Activated T-cell treated with anti-CD3 and anti-CD28 coated beads for 48 hours (primary cell): ENCODE results near the gene RASA3.
"Not testable (repeated sequence)": the region's sequence is repeated elsewhere in the genome, so short reads cannot be mapped to it uniquely, and the experiment has no call there.

Experiments
- DNase-seq: peaks from one replicate; pipeline ENCODE4 v3.0.0-alpha.2; 2020; ENCODE audit warnings: low read depth

The RASA3 gene, protein sequence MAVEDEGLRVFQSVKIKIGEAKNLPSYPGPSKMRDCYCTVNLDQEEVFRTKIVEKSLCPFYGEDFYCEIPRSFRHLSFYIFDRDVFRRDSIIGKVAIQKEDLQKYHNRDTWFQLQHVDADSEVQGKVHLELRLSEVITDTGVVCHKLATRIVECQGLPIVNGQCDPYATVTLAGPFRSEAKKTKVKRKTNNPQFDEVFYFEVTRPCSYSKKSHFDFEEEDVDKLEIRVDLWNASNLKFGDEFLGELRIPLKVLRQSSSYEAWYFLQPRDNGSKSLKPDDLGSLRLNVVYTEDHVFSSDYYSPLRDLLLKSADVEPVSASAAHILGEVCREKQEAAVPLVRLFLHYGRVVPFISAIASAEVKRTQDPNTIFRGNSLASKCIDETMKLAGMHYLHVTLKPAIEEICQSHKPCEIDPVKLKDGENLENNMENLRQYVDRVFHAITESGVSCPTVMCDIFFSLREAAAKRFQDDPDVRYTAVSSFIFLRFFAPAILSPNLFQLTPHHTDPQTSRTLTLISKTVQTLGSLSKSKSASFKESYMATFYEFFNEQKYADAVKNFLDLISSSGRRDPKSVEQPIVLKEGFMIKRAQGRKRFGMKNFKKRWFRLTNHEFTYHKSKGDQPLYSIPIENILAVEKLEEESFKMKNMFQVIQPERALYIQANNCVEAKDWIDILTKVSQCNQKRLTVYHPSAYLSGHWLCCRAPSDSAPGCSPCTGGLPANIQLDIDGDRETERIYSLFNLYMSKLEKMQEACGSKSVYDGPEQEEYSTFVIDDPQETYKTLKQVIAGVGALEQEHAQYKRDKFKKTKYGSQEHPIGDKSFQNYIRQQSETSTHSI

GRCh38 chr13:114132419-114133121 lies at the start of gene RASA3:
RASA3 (minus strand) TSS chr13:114132623; CDS start chr13:114132489, 134 bp downstream.
- peak; percentile 75 for DNase-seq

DNA sequence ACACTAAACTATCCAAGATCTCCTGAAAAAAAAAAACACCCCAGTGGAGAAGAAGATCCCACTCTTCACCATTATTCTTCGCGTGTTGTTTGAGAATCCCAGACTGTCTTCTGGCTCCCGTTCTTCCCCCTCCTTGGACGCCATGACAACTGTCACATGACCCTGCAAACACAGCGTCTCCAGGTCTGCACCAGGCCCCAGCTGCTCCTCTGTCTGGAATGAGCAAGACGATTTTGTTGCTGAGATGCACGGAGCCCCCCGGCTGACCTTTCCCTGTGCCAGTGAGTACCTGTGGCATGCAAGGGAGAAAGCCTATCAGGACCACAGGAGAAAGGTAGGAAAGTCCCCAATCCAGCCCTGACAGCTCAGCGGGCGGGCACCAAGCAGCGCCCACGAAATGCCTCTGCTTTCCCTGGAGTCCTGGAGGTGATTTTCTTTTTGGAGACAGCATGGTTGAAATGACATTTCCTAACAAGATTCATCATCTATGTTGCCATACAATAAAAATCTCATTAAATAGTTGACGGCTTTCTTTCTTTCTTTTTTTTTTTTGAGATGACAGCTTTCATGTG lies 46.8 kb upstream of the RASA3 start, which contains the start of gene CFAP97D2:
CFAP97D2 (plus strand) TSS at position 171 of the 572 bp plus-strand sequence; CDS start at position 245, 74 bp downstream.
- DNase-seq: no peak

DNA sequence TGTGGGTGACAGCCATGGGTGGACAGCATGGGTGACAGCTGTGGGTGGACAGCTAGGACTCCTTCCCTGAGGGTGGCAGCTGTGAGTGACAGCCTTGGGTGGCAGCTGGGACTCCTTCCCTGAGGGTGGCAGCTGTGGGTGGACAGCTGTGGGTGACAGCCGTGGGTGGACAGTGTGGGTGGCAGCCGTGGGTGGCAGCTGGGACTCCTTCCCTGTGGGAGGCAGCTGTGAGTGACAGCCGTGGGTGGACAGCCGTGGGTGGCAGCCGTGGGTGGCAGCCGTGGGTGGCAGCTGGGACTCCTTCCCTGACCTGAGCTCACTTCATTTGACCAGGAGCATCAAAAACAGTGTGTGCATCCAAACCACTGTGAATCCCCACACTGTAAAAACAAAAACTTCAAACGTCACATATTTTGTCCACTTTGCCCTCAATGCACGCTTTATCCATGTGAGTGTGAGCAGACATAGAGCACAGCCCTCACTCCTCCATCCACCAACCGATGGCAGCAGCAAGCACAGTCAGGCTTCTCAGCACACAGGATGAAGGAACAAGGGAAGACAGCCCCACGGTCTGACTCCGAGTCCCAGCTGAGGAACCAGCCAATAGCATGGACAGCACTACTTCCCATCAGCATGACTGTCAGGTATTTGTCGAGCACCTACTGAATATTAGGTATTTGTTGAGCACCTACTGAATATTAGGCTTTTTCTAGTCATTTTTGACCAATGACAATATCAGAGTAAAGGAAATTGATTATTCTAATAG lies 45.0 kb upstream of the RASA3 start:
- DNase-seq: no peak

DNA sequence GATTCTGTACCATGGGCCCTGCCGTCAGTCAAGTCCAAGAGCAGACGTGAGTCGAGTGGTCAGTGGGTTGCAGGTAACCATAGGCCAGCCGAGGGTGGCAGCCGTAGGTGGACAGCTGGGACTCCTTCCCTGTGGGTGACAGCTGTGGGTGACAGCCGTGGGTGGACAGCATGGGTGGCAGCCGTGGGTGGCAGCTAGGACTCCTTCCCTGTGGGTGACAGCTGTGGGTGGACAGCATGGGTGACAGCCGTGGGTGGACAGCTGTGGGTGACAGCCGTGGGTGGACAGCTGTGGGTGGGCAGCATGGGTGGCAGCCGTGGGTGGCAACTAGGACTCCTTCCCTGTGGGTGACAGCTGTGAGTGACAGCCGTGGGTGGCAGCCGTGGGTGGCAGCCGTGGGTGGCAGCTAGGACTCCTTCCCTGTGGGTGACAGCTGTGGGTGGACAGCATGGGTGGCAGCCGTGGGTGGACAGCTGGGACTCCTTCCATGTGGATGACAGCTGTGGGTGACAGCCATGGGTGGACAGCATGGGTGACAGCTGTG lies 44.0 kb upstream of the RASA3 start:
- DNase-seq: not testable (repeated sequence)

DNA sequence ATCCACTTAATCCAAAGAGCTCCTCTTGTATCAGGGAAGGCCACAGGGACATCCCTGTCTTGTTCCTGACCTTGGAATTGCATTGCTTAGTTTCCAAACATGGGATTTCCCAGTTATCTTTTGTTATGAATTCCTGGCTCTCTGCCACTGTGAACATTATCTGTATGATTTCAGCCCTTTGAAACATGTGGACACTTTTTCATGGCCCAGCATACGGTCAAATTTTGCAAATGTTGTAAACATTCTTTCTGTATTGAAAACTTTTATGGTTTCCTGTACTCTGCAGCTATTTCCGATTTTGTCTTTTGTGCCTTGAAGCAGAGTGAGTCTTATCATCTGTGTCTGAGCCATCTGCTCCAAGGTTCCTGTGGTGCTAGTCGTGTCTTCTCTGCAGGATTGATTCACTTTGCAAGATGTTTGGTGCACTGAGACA lies 42.1 kb upstream of the RASA3 start:
- no peak for DNase-seq

- no peak for DNase-seq
These were observed 41.3 kb upstream of the RASA3 start for GRCh38 chr13:114173745-114174144.

DNA sequence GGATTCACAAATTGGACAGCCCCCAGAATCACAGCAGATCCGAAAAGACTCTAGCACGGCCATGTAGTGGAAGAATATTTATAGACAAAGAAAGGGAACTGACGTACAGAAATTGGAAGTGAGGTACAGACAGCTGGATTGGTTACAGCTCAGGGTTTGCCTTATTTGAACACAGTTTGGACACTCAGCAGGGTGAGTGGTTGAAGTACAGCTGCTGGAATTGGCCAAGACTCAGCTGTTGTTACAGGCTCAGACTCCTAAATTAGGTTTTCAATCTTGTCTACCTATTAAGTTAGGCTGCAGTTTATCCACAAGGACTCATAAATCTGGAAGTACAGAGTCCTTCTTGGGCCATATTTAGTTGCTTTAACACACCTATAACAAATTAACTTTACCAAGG lies 40.8 kb upstream of the RASA3 start:
- no peak for DNase-seq

DNA sequence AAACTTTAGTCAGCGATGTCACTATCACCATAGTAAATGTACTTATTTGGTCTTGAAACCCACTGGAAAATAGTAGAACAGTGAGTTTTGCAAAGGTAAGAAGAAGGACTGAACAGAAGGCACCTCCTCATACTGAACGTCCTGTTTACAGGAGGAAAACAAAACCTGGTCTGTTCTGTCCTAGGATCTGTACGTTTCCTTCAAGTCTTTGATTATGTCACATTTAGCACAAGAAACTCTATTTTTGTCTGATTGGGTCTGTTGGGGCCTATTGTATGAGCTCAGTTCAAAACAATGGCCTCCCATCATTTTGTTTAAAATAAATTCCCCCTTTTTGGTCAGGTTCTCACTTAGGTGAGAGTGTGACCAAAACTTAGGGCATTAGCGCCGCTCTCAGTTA lies 35.5 kb upstream of the RASA3 start:
- no peak for DNase-seq

DNA sequence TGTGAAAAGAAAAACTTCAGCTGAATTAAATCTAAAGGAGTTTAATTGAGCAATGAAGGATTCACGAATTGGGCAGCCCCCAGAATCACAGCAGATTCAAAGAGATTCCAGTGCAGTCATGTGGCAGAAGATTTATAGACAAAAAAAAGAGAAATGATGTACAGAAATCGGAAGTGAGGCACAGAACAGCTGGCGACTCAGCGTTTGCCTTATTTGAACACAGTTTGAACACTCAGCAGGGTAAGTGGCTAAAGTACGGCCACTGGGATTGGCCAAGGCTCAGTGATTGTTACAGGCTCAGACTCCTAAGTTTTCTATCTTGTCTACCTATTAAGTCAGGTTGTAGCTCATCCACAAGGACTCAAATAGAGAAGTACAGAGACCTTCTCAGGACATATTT lies 35.0 kb upstream of the RASA3 start:
- no peak for DNase-seq

GRCh38 chr13:114166381-114167131 lies 34.1 kb upstream of the RASA3 start:
- no peak for DNase-seq

- DNase-seq: no peak
These were observed 32.4 kb upstream of the RASA3 start for GRCh38 chr13:114164681-114165429.

GRCh38 chr13:114164053-114164452 lies 31.6 kb upstream of the RASA3 start:
- DNase-seq: no peak

- no peak for DNase-seq
These were observed 30.1 kb upstream of the RASA3 start for GRCh38 chr13:114162533-114162922.

DNA sequence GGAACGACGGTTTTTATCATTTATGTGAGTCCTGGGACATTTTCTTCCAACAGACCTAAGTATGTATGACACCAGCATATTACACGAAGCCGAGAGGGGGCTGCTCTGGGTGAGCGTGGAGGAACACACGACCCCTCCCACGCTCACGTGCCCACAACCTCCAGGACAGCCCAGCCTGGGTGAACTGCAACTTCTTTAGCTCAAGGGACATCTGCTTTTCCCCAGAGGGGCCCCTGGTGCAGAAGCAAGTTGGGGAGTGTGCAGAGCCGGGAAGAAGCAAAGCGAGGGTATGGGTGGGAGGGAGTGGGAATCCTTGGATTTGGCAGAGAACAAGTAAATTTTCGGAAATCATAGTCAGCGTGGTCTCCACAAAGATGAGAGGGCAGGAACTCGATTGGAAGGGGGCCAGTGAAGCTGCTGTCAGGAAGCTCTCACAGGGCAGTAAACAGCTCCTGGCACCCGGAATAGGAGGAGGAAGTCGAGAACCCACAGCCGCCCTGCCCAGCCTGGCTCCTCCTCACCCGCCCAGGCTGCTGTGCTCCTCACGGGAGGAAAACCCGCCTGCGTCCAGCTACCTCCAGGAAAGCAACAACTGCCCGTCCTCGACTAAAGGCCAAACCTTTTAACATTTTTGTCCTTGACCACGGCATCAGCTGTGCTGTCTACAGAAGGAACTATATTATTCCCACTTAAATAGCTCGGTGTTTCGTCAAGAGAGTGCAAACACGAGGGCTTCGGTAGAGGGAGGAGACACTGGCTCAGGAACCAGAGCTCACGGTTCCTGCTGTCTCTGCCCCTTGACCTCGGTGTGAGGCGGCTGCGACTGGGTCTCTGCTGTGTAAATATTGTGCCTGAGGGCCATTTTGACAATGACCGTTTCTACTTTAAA lies 29.5 kb upstream of the RASA3 start:
- DNase-seq: no peak

- no peak for DNase-seq
These were observed 28.7 kb upstream of the RASA3 start for GRCh38 chr13:114161028-114161556.

DNA sequence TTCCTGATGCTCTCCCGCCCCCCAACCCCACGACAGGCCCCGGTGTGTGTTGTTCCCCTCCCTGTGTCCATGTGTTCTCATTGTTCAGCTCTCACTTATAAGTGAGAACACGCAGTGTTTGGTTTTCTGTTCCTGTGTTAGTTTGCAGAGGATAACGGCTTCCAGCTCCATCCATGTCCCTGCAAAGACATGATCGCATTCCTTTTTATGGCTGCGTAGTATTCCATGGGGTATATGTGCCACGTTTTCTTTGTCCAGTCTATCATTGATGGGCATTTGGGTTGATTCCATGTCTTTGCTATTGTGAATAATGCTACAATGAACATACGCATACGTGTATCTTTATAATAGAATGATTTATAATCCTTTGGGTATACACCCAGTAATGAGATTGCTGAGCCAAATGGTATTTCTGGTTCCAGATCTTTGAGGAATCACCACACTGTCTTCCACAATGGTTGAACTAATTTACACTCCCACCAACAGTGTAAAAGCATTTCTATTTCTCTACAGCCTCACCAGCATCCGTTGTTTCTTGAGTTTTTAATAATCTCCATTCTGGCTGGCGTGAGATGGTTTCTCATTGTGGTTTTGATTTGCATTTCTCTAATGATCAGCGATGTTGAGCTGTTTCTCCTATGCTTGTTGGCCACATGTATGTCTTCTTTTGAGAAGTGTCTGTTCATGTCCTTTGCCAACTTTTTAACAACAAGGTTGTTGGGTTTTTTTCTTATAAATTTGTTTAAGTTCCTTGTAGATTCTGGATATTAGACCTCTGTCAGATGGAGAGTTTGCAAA lies 26.6 kb upstream of the RASA3 start:
- DNase-seq: not testable (repeated sequence)

DNA sequence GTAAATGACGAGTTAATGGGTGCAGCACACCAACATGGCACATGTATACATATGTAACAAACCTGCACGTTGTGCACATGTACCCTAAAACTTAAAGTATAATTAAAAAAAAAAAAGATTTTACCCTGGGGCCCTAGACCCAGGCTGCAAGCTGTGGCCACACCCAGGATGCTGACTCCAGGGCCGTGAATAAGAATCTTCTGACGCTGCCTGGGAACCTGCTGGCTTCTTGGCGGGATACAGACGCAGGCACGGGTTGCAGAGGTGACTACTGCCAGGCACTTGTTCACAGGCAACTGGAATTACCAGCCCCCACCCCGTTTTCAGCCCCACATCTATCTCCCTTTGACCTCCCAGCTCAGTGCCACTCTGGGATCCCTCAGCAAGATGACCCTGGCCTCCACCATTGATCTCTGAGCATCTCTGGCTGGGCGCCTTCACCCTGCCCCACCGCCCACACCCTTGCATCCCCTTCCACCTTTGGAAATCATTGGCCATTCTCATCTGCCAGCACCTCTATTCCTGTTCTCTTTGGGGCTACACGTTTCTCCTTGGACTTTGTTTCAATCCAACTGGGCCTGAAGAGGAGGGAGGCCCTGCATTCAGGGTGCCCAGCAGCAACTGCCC lies 25.6 kb upstream of the RASA3 start:
- no peak for DNase-seq
